IPS-18c (cell line): Measurements from ENCODE around the gene CIRBP.
A peak's percentile ranks its signal among the peaks of the same experiment; 100 is the strongest.

Experiments used
- H3K4me3 ChIP-seq: 2 replicates; pipeline ENCODE4 v1.7.0; 2013; ENCODE audit warnings: low read depth, mild to moderate bottlenecking, low read length, moderate library complexity; ENCODE audit not compliant: insufficient read depth
- H3K9me3 ChIP-seq: one replicate; pipeline ENCODE4 v1.6.1; 2013; ENCODE audit warnings: mild to moderate bottlenecking, low read length, moderate library complexity; ENCODE audit not compliant: control insufficient read depth, insufficient read depth

Gene CIRBP

GRCh38 chr19:1229056-1229923 is 39.8 kb upstream of the CIRBP start:
- H3K9me3 ChIP-seq = no peaks in the 10 kb centered on the region
- H3K4me3 ChIP-seq = no peak overlapping the region

DNA sequence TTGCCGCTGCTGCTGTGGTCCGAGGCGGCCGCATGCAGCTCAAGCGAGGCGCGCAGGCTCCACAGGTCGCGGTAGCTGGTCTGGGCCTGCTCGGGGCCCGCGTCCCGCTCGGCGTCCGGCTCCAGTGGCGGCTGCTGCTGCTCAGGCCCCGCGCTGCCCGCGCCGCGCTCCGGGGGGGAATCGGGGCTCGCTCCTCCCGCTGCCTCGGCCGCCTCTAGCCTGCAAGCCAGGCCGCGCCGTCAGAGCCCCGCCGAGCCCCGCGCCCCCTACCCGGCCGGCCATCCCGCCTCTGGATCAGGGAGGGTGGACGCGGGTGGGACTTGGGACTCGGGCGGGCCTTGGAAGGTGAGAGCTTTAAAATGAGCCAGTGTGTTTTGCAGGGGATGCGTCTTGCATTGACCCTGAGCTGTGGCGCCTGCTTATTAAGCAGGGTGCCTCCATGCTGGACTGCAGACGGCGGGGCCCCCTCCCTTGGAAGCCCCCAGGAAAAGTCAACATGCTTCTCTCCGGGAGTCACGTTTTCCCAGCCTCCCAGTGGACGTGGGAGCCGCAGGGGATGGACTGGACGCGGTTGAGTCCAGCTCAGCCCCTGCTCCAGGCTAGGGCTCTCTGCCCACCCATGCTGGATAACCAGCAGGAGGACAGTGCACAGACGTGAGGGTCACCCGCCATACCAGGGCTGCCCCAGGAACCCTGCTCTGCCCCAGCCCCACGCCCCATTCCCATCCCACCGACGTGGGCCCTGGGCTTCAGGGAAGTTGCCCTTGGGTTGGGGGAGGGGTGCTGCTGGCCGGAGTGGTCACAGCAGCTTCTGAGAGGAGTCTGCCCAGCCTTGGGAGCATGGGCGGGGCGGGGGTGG is 39.0 kb upstream of the CIRBP start:
- H3K9me3 ChIP-seq = no peaks in the 10 kb centered on the region
- H3K4me3 ChIP-seq = no peak overlapping the region

GRCh38 chr19:1230783-1231489 is 38.2 kb upstream of the CIRBP start:
- Histone ChIP-seq H3K4me3 (no peak overlapping the region), H3K9me3 (no peaks in the 10 kb centered on the region)

- no peaks in the 10 kb centered on the region for H3K9me3 ChIP-seq
- H3K4me3 ChIP-seq = peak overlapping the region; percentile 15; the same call in 1 of the 2 replicates
Observed at GRCh38 chr19:1231729-1232637, 37.1 kb upstream of the CIRBP start.

DNA sequence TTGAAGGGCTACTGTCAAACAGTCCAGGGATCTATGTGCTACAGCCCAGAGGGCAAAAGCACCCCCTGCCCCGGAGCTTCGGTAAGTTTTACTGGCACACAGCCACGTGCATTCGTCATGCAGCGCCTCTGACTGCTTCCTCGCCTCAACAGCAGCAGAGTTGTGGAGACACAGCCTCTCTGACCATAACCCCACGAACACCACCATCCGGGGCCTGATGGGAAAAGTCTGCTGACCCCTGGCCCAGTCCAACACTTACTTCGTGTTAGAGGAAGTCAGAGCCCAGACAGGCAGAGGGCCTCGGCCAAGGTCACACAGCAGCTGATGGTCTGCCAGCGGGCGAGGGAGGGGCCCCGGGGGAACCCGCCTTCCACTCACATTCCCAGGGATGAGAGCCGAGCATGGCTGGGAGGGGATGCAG is 36.5 kb upstream of the CIRBP start:
- no peaks in the 10 kb centered on the region for H3K9me3 ChIP-seq
- H3K4me3 ChIP-seq = peak overlapping the region; percentile 15; the same call in 1 of the 2 replicates

DNA sequence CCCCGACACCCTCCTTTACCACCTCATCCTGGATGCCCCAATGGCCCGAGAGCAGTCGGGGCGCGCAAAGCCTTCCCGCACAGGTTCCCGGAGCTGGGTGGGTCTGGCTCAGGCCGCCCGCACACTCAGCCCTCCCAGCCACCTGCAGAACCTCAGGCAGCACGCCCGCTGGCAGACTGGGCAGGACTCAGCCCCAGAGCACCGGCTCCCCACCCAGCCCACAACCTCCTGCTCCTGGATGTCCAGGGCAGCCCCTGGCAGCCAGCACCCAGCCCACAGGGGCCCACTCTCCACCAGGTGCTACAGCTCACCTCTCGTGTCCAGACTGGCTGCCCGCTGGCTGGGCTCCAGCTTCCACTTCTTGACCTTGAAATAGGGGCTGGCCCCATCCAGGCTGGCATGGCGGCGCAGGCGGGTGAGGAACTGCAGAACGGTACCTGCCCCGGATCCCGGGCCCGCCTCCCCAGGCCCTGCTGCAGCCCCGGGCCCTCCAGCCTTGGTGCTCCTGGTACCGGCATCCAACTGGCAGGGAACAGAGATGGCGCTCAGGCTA is 35.9 kb upstream of the CIRBP start:
- Histone ChIP-seq H3K4me3 (no peak overlapping the region), H3K9me3 (no peaks in the 10 kb centered on the region)

GRCh38 chr19:1234051-1234954 is 34.8 kb upstream of the CIRBP start:
- no peak overlapping the region for H3K4me3 ChIP-seq
- H3K9me3 ChIP-seq = no peaks in the 10 kb centered on the region

- H3K9me3 ChIP-seq = no peaks in the 10 kb centered on the region
- H3K4me3 ChIP-seq = no peak overlapping the region
Observed at GRCh38 chr19:1234955-1235380, 34.2 kb upstream of the CIRBP start.

DNA sequence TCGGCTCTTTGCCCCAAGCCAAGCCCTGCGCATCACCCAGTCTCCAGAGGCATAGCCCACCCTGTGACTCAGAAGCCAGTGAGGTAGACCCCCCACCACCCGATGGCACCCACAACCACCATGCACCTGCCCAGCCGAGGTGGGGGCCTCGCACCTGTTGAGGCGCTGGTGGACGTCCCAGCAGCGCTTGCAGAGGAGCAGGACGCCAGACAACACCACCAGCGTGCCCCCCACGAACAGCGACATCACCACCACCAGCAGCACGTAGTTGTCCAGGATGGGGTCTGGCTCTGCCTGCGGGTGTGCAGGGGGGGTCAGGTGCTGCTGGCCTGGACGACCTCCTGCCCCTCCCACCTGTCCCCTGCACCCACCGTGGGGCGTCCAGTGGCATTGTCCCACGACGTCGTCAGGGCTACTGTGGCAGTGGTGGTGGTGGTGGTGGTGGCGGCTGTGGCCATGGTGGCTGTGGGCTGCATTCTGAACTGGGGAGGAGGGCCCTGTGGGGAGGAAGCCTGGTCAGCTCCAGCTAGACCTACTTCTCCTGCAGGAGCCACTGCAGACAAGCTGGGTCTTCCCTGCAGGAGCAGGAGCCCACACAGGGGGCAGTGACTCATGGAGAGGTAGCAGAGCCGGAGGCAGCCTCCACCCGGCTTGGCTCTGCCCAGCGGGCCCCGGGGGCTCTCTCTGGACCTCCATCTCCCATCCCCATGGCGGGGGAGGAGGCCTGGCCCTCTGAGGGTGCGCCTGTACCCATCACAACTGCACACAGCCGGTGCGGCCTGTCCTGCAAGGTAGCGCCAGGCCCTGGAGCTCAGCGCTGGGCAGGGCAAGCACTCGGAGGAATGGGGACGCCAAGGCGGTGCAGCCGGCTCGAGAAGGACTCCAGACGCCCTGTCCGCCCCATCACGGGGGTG is 33.2 kb upstream of the CIRBP start:
- H3K9me3 ChIP-seq = no peaks in the 10 kb centered on the region
- peak overlapping the region; percentile 47 for H3K4me3 ChIP-seq

DNA sequence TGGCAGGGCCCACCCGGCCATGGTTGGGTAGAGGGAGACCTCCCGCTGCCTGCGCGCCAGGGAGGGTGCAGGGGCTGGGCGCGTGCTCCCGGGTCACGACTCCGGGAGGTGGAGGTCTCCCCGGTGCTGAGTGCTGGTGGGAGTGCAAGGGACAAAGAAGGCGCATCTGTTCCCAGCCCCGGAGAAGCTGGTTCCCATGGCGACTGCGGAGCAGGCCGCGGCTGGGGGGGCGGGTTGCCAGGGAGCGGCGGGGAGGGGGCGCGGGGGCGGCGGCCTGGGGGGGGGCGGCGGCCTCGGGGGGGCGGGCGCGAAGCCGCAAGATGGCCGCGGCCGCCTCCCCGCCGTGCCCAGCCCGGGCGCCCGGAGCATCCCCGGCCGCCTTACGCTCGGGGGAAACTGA is 32.6 kb upstream of the CIRBP start:
- Histone ChIP-seq H3K9me3 (no peaks in the 10 kb centered on the region), H3K4me3 (peak overlapping the region; percentile 68)

- Histone ChIP-seq H3K9me3 (no peaks in the 10 kb centered on the region), H3K4me3 (peak overlapping the region; percentile 68)
Observed at GRCh38 chr19:1237027-1237659, 32.0 kb upstream of the CIRBP start.

DNA sequence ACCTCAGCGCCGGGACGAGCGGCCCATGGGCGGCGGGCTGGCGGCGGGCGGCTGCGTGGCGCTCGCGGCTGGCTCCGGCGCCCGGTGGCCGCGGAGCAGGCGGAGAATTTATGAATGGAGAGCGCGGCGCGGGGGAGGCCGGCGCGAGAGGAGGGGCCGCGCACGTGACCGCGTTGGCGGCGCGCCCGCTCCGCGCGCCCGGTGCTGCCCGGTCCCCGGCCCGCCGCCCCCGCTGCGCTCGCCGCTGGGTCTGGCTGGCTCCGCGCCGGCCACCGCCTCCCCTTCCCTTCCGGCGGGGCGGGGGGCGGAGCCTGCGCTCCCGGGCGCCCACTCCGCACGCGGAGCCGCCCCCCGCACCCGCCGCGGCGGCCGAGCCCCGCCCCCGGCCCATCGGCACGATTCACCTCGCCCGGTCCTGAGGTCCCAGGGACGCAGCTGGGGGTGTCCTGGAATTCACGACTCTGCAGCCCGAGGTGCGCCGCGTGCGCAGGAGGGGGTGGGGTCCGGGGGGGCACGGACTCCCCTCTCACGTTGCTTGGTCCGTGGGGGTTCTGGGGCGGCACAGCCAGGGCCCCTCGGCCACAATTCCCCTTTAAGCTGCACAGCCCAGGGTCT is 31.3 kb upstream of the CIRBP start, which contains the start of gene CBARP:
CBARP (minus strand) TSS at position 252 of the 615 bp plus-strand sequence. CDS start 1,905 bp downstream, outside the sequence.
- Histone ChIP-seq H3K9me3 (no peaks in the 10 kb centered on the region), H3K4me3 (peak within 1 kb of the TSS; percentile 68)

- no peaks in the 10 kb centered on the region for H3K9me3 ChIP-seq
- peak overlapping the region; percentile 52 for H3K4me3 ChIP-seq
Observed at GRCh38 chr19:1238369-1239303, 30.5 kb upstream of the CIRBP start.
